ENCODE measurements around the gene MINK1. TPM values are rescaled to one million over a fixed set of nuclear protein-coding genes. Genes with fewer than 3 reads are reported as not detected.
A peak's percentile ranks its signal among the peaks of the same experiment; 100 is the strongest.

The MINK1 gene
- total and polyA plus RNA-seq, 2 of the 13 experiments (the other 11 are each of a cell fraction or from before 2014, with no cell fraction given), result 17.2 to 63.9 TPM

- TF ChIP-seq ARID4A (CRISPR knock-in tag; IDR thresholded peaks at IDR 0.05; ENCODE audit: borderline replicate concordance) (peak; percentile 53; the same call in 1 of the 2 replicates), TGIF2 (CRISPR knock-in tag; IDR thresholded peaks at IDR 0.05) (peak; percentile 49; the same call in 1 of the 2 replicates), ZNF143 (CRISPR knock-in tag; IDR thresholded peaks at IDR 0.05) (0 out of 2 replicates have a peak, but pooled peaks have one; percentile 34), ZNF205 (CRISPR knock-in tag; IDR thresholded peaks at IDR 0.05) (peak; percentile 68), FOXA3 (CRISPR knock-in tag; IDR thresholded peaks at IDR 0.05) (peak; percentile 37; the same call in 1 of the 2 replicates), ZFP36L1 (CRISPR knock-in tag; IDR thresholded peaks at IDR 0.05) (no peak)
These were observed 75.2 kb downstream of the MINK1 start (continued) for GRCh38 chr17:4908301-4908700.

- no peaks in the 10 kb centered on the region for H3K36me3 ChIP-seq (replicated peaks in 1 of 2; ENCODE audit: control insufficient read depth in 1 of 2, insufficient read depth in 2 of 2, low read length in 2 of 2)
- peak overlapping the region; percentile 69 for H3K9ac ChIP-seq (ENCODE audit: insufficient read depth, low read depth, low read length)
- H3K4me1 ChIP-seq (ENCODE audit: insufficient read depth, low read length), result peaks cover 71% of the 10 kb centered on the region
- DNase-seq (ENCODE audit: low spot score) (peak; percentile 92), FAIRE-seq (peak; percentile 92), ATAC-seq (peak; percentile 92)
- H3K4me2 ChIP-seq (ENCODE audit: low read depth, low read length), result peak overlapping the region; percentile 100
- WGBS (ENCODE audit: low lambda C conversion rate), result 2% methylated on average over 12 of the region's 20 CpGs
- in situ Hi-C loops (cut with HindIII; ENCODE audit: extremely low pct_ligation_motif_present, low pct_unique_long_range_greater_than_20kb), result loop anchor here (10.0 kb wide), 1 partner anchor 146 kb away; no protein-coding TSS in a partner anchor
- ChIA-PET POLR2A (interaction anchor here (0.6 to 2.9 kb wide), 19 partner anchors 11 to 200 kb away, joined by 3 to 103 read pairs (median 6); partner anchors contain the start of genes ARRB2, ENO3, GLTPD2 and INCA1), CTCF (ENCODE audit: low intra/inter-chr PET ratio, low total read pairs) (interaction anchor here (1.6 to 2.0 kb wide), 3 partner anchors 26 to 78 kb away, joined by 3 to 10 read pairs (median 7); partner anchors contain the start of gene CAMTA2)
- peak overlapping the region; percentile 43 for H3K27ac ChIP-seq (ENCODE audit: extremely low read length, insufficient read depth, low read length)
- TSS peak; percentile 84 for BruUV-seq (replicated peaks)
- no peaks in the 10 kb centered on the region for H3K9me3 ChIP-seq (ENCODE audit: low read length)
- no peaks in the 10 kb centered on the region for H4K20me1 ChIP-seq (ENCODE audit: insufficient read depth, low read length)
- peak overlapping the region; percentile 31 for H2AFZ ChIP-seq (ENCODE audit: low read length)
- no peaks in the 10 kb centered on the region for H3K27me3 ChIP-seq (ENCODE audit: control insufficient read depth in 1 of 2, insufficient read depth in 2 of 2, low read length in 2 of 2)
- H3K79me2 ChIP-seq (ENCODE audit: insufficient read depth, low read length), result no peaks in the 10 kb centered on the region
- peak overlapping the region; percentile 44 to 71 (median 45) for H3K4me3 ChIP-seq (replicated peaks in 1 of 3; ENCODE audit: insufficient read depth in 1 of 3, low read depth in 2 of 3, low read length in 3 of 3)
- intact Hi-C loops (cut with micrococcal nuclease; ENCODE audit: unreplicated experiment), result loop anchor here (1.0 to 10.0 kb wide), 4 partner anchors 25 to 156 kb away; partner anchors contain the start of genes ENO3 and SPAG7
- TF ChIP-seq ZNF44 (CRISPR knock-in tag; IDR thresholded peaks at IDR 0.05) (no peak), HIC2 (CRISPR knock-in tag; IDR thresholded peaks at IDR 0.05; ENCODE audit: low read depth) (peak; percentile 62; the same call in 1 of the 2 replicates), ZNF839 (CRISPR knock-in tag; IDR thresholded peaks at IDR 0.05; ENCODE audit: borderline replicate concordance) (0 out of 2 replicates have a peak, but pooled peaks have one; percentile 26), YEATS2 (CRISPR knock-in tag; IDR thresholded peaks at IDR 0.05; ENCODE audit: borderline replicate concordance) (peak; percentile 30; the same call in 1 of the 2 replicates), IRF2 (CRISPR knock-in tag; IDR thresholded peaks at IDR 0.05) (peak; percentile 29; the same call in 1 of the 2 replicates), ZNF629 (CRISPR knock-in tag; conservative IDR thresholded peaks at IDR 0.05) (no peak), DPF2 (CRISPR knock-in tag; IDR thresholded peaks at IDR 0.05; ENCODE audit: borderline replicate concordance, low read depth) (no peak)
These were observed 75.8 kb downstream of the MINK1 start for GRCh38 chr17:4908711-4909496.
